ENCODE measurements around the gene RXRA. TPM values are rescaled to one million over a fixed set of nuclear protein-coding genes. Genes with fewer than 3 reads are reported as not detected.
"Not testable (repeated sequence)": the region's sequence is repeated elsewhere in the genome, so short reads cannot be mapped to it uniquely, and the experiment has no call there.

Gene RXRA
- total RNA-seq, 1 experiment from 2014 or later: 19.1 TPM

GRCh38 chr9:134307674-134308638, 18.3 kb upstream of the RXRA start:
- DNase-seq (ENCODE audit: low read depth): no peak

DNA sequence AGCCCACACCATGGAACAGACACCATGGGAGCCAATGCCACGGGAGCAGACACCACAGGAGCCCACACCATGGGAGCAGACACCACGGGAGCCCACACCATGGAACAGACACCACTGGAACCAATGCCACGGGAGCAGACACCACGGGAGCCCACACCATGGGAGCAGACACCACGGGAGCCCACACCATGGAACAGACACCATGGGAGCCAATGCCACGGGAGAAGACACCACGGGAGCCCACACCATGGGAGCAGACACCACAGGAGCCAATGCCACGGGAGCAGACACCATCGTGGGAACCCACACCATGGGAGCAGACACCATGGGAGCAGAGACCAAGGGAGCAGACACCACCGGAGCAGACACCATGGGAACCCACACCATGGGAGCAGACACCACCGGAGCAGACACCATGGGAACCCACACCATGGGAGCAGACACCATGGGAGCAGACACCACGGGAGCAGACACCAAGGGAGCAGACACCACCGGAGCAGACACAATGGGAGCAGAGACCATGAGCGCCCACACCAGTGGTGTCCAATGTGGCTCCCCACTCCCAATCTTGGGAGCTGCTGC, 17.5 kb upstream of the RXRA start:
- DNase-seq (ENCODE audit: low read depth): not testable (repeated sequence)

DNA sequence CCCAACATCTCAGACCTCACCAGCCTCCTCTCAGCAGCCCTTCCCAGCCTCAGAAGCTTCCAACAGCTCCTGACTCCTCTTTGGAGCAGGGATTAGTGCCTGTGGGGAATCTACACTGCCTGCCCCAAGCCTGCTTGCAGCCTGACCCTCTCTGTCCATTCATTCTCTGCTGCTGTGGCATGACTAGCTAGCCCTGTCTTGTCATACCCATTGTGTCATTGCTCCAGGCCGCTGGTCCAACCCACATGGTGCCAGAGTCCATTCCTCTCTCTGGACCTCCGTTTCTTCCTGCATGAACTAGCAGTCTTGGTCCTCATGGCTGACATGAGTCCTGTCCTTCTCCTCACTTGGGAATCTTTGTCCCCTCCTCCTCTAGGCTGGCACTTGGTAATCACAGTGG, 12.8 kb upstream of the RXRA start:
- DNase-seq (ENCODE audit: low read depth): no peak

DNA sequence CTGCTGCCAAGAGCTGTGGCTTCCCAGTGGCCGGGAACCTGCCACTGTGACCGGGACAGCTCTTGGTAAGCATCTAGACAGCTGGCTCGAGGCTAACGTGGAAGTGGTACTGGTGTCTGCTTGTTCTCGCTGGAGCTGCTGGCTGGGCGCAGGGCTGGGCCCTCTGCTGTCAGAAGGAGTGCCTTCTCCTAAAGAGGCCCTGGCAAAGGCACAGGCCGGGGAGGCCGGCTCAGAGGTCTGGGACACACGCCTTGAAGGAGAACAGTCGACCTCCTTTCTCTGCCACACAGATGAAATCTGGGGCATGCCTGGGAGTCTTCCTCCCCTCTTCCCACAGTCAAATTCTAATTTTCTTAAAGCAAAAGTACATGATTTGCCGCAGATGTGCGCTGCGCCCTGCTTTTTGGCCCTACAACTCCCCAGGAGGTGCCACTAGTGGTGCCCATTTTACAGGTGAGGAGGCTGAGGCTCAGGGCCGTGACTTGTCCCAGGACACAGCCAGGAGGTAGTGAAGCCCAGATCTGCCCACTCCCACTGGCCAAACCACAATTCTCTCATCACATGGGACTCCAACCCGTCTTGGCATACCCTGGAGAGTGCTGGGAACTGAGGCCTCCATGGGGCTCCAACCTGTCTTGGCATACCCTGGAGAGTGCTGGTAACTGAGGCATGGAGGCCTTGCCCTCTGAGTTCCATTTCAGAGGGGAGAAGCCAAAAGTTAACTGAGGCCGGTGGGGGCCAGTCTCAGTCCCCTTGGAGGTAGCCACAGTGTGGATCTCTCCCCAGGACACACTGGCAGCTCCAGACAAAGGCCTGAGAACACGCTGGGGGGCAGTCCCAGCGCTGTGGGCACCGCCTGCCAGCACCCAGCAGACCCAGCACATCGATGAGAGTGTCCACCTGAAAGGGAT, 12.0 kb upstream of the RXRA start:
- DNase-seq (ENCODE audit: low read depth): no peak

- DNase-seq (ENCODE audit: low read depth): no peak
Measured at GRCh38 chr9:134314950-134315715, 11.1 kb upstream of the RXRA start.

- DNase-seq (ENCODE audit: low read depth): no peak
Measured at GRCh38 chr9:134315716-134316448, 10.4 kb upstream of the RXRA start.

DNA sequence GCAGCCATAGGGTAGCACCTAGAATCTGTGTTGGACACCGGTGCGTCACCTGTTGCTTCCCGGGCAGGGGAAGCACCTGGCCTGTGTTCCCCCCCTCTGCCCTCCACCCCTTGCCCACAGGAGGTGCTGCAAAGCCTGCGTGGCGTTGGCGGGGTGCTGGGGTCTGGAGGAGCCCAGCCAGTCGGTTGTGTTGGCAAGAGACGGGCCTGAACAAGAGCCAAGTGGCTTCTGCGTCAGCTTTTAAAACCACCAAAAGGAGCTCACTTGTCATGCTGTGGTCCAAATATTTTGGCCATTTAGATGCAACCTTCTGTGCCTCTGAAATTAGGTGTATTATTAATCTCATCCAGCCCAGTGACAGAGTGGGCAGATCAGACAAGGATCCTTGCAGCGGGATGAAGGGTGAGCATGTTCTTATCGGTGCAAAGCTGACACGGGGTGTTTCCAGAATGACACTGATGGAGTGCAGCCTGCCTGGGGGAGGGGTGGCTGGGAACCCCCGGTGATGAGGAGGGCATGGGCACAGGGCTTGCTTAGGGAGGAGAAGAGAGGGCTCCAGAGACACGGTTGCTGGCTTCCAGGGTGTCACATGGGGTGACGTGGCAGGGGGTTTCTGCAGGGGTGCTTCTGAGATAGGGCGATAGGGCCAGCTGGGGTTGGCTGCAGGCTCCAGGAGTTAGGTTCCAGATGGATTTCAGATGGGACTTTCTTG, 9.7 kb upstream of the RXRA start:
- no peak for DNase-seq (ENCODE audit: low read depth)

GRCh38 chr9:134317400-134317789, 8.9 kb upstream of the RXRA start:
- DNase-seq (ENCODE audit: low read depth): no peak

DNA sequence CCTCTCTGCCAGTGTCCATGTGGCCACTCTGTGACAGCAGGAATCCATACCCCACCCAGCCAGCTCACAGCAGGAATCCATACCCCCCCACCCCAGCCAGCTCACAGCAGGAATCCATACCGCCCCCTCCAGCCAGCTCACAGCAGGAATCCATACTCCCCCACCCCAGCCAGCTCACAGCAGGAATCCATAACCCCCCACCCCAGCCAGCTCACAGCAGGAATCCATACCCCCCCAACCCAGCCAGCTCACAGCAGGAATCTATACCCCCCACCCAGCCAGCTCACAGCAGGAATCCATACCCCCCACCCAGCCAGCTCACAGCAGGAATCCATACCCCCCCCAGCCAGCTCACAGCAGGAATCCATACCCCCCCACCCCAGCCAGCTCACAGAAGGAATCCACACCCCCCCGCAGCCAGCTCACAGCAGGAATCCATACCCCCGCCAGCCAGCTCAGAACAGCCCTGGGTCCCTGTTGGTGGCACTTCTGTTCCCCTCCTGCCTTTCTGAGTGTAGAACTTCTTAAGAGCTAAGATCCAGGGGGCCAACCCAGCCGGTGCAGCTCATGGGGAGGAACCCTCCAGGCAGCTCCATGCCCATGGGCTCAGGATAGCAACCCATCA, 8.4 kb upstream of the RXRA start:
- DNase-seq (ENCODE audit: low read depth): no peak

- no peak for DNase-seq (ENCODE audit: low read depth)
Measured at GRCh38 chr9:134318481-134318891, 7.8 kb upstream of the RXRA start.

GRCh38 chr9:134318941-134319305, 7.3 kb upstream of the RXRA start:
- no peak for DNase-seq (ENCODE audit: low read depth)

GRCh38 chr9:134319306-134320125, 6.7 kb upstream of the RXRA start:
- no peak for DNase-seq (ENCODE audit: low read depth)

GRCh38 chr9:134320126-134320867, 6.0 kb upstream of the RXRA start:
- no peak for DNase-seq (ENCODE audit: low read depth)

- no peak for DNase-seq (ENCODE audit: low read depth)
Measured at GRCh38 chr9:134320868-134321471, 5.3 kb upstream of the RXRA start.

GRCh38 chr9:134321531-134321930, 4.7 kb upstream of the RXRA start:
- DNase-seq (ENCODE audit: low read depth): no peak

- no peak for DNase-seq (ENCODE audit: low read depth)
Measured at GRCh38 chr9:134321946-134322741, 4.1 kb upstream of the RXRA start.

Data from HT1080 (cell line).